H1 (cell line): ENCODE measurements around the gene ACTL8. TPM values are rescaled to one million over a fixed set of nuclear protein-coding genes. Genes with fewer than 3 reads are reported as not detected.

ENCODE experiments used
- CTCF ChIA-PET: fragments of 300-600 bp; sonication (Branson Sonifier 250); formaldehyde crosslinking; loops from one replicate; lab custom pipeline; 2021; ENCODE audit not compliant: partially characterized antibody; lab: Charles Lee
- POLR2A ChIA-PET: fragments of 300-600 bp; sonication (Branson Sonifier 250); formaldehyde crosslinking; loops from one replicate; lab custom pipeline; 2021; ENCODE audit warnings: inconsistent platforms; ENCODE audit not compliant: partially characterized antibody; lab: Charles Lee
- DNase-seq, 2 experiments: peaks; one replicate each; pipeline versions ENCODE4 v3.0.0 to v3.0.0-alpha.2; 2010 to 2022; ENCODE audit warnings: low spot score in 2 of 2, low read depth in 1 of 2, mixed read lengths in 1 of 2
- FAIRE-seq: peaks from 2 replicates; lab custom pipeline; 2011; peaks lifted over from hg19 to GRCh38; lab: Jason Lieb, UNC
- H2AFZ ChIP-seq: 2 replicates; pipeline ENCODE4 v1.8.1; 2012; ENCODE audit warnings: low read length, inconsistent platforms
- H2AK5ac ChIP-seq: 2 replicates; pipeline ENCODE4 v1.6.1; 2013; ENCODE audit warnings: low read depth, low read length
- H2BK120ac ChIP-seq: replicated peaks from 2 replicates; pipeline ENCODE3; 2013; ENCODE audit warnings: low read depth, low read length, inconsistent platforms
- H2BK12ac ChIP-seq: 2 replicates; pipeline ENCODE4 v1.6.1; 2013; ENCODE audit warnings: low read depth, low read length
- H2BK15ac ChIP-seq: 2 replicates; pipeline ENCODE4 v1.6.1; 2013; ENCODE audit warnings: low read length
- H2BK20ac ChIP-seq: 2 replicates; pipeline ENCODE4 v1.6.1; 2013; ENCODE audit warnings: low read length
- H2BK5ac ChIP-seq: 2 replicates; pipeline ENCODE4 v1.6.1; 2013; ENCODE audit warnings: low read depth, low read length
- H3K14ac ChIP-seq: 2 replicates; pipeline ENCODE4 v1.6.1; 2013; ENCODE audit warnings: inconsistent platforms; ENCODE audit not compliant: insufficient read length
- H3K18ac ChIP-seq: 2 replicates; pipeline ENCODE4 v1.6.1; 2013; ENCODE audit warnings: low read length; ENCODE audit errors: extremely low read depth
- H3K23ac ChIP-seq: 2 replicates; pipeline ENCODE4 v1.6.1; 2013; ENCODE audit warnings: inconsistent platforms; ENCODE audit not compliant: insufficient read length
- H3K23me2 ChIP-seq: 2 replicates; pipeline ENCODE4 v1.6.1; 2013; ENCODE audit warnings: low read depth, low read length
- H3K27ac ChIP-seq: 2 replicates; pipeline ENCODE4 v1.6.1; 2011; ENCODE audit warnings: low read depth, low read length, inconsistent platforms
- H3K27me3 ChIP-seq, 4 experiments: replicated peaks in 1 of 4; 1 replicate in 1 of 4; 2 replicates in 3 of 4; pipeline versions ENCODE4 v1.6.1 to v1.8.1; 2011 to 2013; ENCODE audit warnings: low read length in 3 of 4, mild to moderate bottlenecking in 3 of 4, inconsistent platforms in 2 of 4, mixed read lengths in 2 of 4, moderate library complexity in 1 of 4; ENCODE audit not compliant: control insufficient read depth in 3 of 4, insufficient read depth in 3 of 4; ENCODE audit errors: extremely low read depth in 1 of 4
- H3K36me3 ChIP-seq, 4 experiments: 2 replicates each; pipeline versions ENCODE4 v1.6.1 to v1.8.1; 2011 to 2013; ENCODE audit warnings: mild to moderate bottlenecking in 4 of 4, low read length in 3 of 4, moderate library complexity in 2 of 4, control low read depth in 1 of 4, inconsistent platforms in 1 of 4; ENCODE audit not compliant: insufficient read depth in 4 of 4, control insufficient read depth in 2 of 4
- H3K4ac ChIP-seq: replicated peaks from 2 replicates; pipeline ENCODE3; 2013; ENCODE audit warnings: low read length, low read depth, mixed read lengths, inconsistent platforms; ENCODE audit not compliant: insufficient read length
- H3K4me1 ChIP-seq, 4 experiments: replicated peaks in 1 of 4; 1 replicate in 1 of 4; 2 replicates in 3 of 4; pipeline versions ENCODE4 v1.6.1 to v1.8.1; 2011 to 2013; ENCODE audit warnings: low read length in 3 of 4, inconsistent platforms in 2 of 4, mixed read lengths in 1 of 4; ENCODE audit not compliant: insufficient read depth in 4 of 4, control insufficient read depth in 3 of 4
- H3K4me2 ChIP-seq, 2 experiments: 2 replicates each; pipeline versions ENCODE4 v1.6.1 to v1.8.1; 2011 to 2013; ENCODE audit warnings: low read depth in 2 of 2, low read length in 2 of 2, control low read depth in 1 of 2, inconsistent platforms in 1 of 2, mild to moderate bottlenecking in 1 of 2; ENCODE audit not compliant: insufficient read depth in 1 of 2
- H3K4me3 ChIP-seq, 4 experiments: fragments of 200-600, 300-600 bp in 1 of 4; sonication (generic), shearing (Covaris generic), sonication (Bioruptor Twin) in 1 of 4; 2 replicates each; pipeline versions ENCODE4 v1.5.1 to v1.8.1; 2011 to 2016; ENCODE audit warnings: low read length in 4 of 4, low read depth in 3 of 4, control low read depth in 2 of 4, inconsistent platforms in 2 of 4, mild to moderate bottlenecking in 2 of 4, mixed read lengths in 1 of 4, moderate library complexity in 1 of 4; ENCODE audit not compliant: insufficient read depth in 2 of 4; ENCODE audit errors: extremely low read depth in 1 of 4
- H3K56ac ChIP-seq: replicated peaks from 2 replicates; pipeline ENCODE3; 2013; ENCODE audit warnings: low read depth, mild to moderate bottlenecking, mixed read lengths, low read length, inconsistent platforms; ENCODE audit not compliant: insufficient read length
- H3K79me1 ChIP-seq: 2 replicates; pipeline ENCODE4 v1.6.1; 2013; ENCODE audit warnings: low read depth, low read length, control low read depth
- H3K79me2 ChIP-seq, 2 experiments: 2 replicates each; pipeline versions ENCODE4 v1.6.1 to v1.8.1; 2012 to 2013; ENCODE audit warnings: low read length in 2 of 2, mild to moderate bottlenecking in 2 of 2, inconsistent platforms in 1 of 2; ENCODE audit not compliant: insufficient read depth in 2 of 2, control insufficient read depth in 1 of 2
- H3K9ac ChIP-seq, 4 experiments: replicated peaks in 1 of 4; 1 replicate in 1 of 4; 2 replicates in 3 of 4; pipeline versions ENCODE4 v1.6.1 to v1.8.1; 2011 to 2013; ENCODE audit warnings: low read depth in 3 of 4, low read length in 3 of 4, control low read depth in 2 of 4, mild to moderate bottlenecking in 2 of 4, moderate library complexity in 2 of 4, inconsistent platforms in 1 of 4; ENCODE audit errors: extremely low read depth in 1 of 4
- H3K9me3 ChIP-seq, 2 experiments: 2 replicates each; pipeline versions ENCODE4 v1.6.1 to v1.8.1; 2012 to 2013; ENCODE audit warnings: mild to moderate bottlenecking in 2 of 2, moderate library complexity in 2 of 2, control low read depth in 1 of 2, inconsistent platforms in 1 of 2, low read depth in 1 of 2, low read length in 1 of 2, mixed read lengths in 1 of 2; ENCODE audit not compliant: insufficient read depth in 2 of 2
- H4K20me1 ChIP-seq, 2 experiments: replicated peaks in 1 of 2; 2 replicates each; pipeline versions ENCODE3 to v1.8.1; 2011 to 2013; ENCODE audit warnings: inconsistent platforms in 2 of 2, low read length in 2 of 2, mild to moderate bottlenecking in 1 of 2; ENCODE audit not compliant: insufficient read depth in 2 of 2, control insufficient read depth in 1 of 2
- H4K5ac ChIP-seq: 2 replicates; pipeline ENCODE4 v1.6.1; 2013; ENCODE audit warnings: low read length, low read depth, mixed read lengths, inconsistent platforms; ENCODE audit not compliant: insufficient read length
- H4K8ac ChIP-seq: 2 replicates; pipeline ENCODE4 v1.8.0; 2013; ENCODE audit warnings: mild to moderate bottlenecking, moderate library complexity, low read length, inconsistent platforms; ENCODE audit not compliant: insufficient read depth; ENCODE audit errors: extremely low read depth
- H4K91ac ChIP-seq: replicated peaks from 2 replicates; pipeline ENCODE3; 2013; ENCODE audit warnings: low read length, mixed read lengths, inconsistent platforms; ENCODE audit not compliant: insufficient read length
- SAP30 ChIP-seq: fragments of 300-600 bp; sonication (generic); IDR thresholded peaks from 2 replicates; pipeline ENCODE4 v1.7.1; 2012; ENCODE audit warnings: low read length, moderate library complexity, mild to moderate bottlenecking, inconsistent platforms; ENCODE audit not compliant: insufficient read depth, insufficient replicate concordance
- TCF12 ChIP-seq: IDR thresholded peaks from 2 replicates; pipeline ENCODE4 v1.6.1; 2011; ENCODE audit warnings: low read depth, mild to moderate bottlenecking, low read length
- WGBS, 2 experiments: shearing (Covaris generic) in 1 of 2; methylation state at CpG; one replicate each; pipeline versions ENCODE4 v1.1.6 to v1.1.7; 2013 to 2015; ENCODE audit warnings: low lambda C conversion rate in 2 of 2, mixed read lengths in 2 of 2, inconsistent platforms in 1 of 2, low coverage in 1 of 2, missing lambda C conversion rate in 1 of 2; ENCODE audit not compliant: insufficient replicate concordance in 2 of 2, insufficient coverage in 1 of 2, insufficient read length in 1 of 2; ENCODE audit errors: extremely low coverage in 1 of 2, missing lambda C conversion rate in 1 of 2; 5-methylcytosine and 5-hydroxymethylcytosine counted together
- polyA plus RNA-seq, 7 experiments: library from polyadenylated mRNA; depleted of rRNA in 3 of 7; stranded (reverse) in 5 of 7; unstranded in 2 of 7; fragments of >200 nt in 5 of 7; fragments of 200-250 nt in 2 of 7; gene quantifications; 1 replicate in 5 of 7; 2 replicates in 1 of 7; 4 replicates in 1 of 7; pipeline versions ENCODE4 v1.2.1 to v1.2.3, GENCODE V29; 2011 to 2013; ENCODE audit warnings: missing spikeins in 2 of 7, mixed read lengths in 2 of 7
- total RNA-seq: library from RNA; stranded (reverse); fragmentation: NEBNext Ultra II Directional; extraction: Animal tissue kit (Norgen Biotek cat#: 25700); gene quantifications from 2 replicates; pipeline ENCODE4 v1.2.1, GENCODE V29; 2021
- TF ChIP-seq, protein P1 (sequence below): IDR thresholded peaks from 2 replicates; pipeline ENCODE4 v1.6.1; 2011; ENCODE audit warnings: low read depth, mild to moderate bottlenecking, low read length; ENCODE audit not compliant: insufficient read depth

The ACTL8 gene
- total and polyA plus RNA-seq, 2 of the 8 experiments (the other 6 are each of a cell fraction or from before 2014, with no cell fraction given) = 0.33 to 0.47 TPM

DNA sequence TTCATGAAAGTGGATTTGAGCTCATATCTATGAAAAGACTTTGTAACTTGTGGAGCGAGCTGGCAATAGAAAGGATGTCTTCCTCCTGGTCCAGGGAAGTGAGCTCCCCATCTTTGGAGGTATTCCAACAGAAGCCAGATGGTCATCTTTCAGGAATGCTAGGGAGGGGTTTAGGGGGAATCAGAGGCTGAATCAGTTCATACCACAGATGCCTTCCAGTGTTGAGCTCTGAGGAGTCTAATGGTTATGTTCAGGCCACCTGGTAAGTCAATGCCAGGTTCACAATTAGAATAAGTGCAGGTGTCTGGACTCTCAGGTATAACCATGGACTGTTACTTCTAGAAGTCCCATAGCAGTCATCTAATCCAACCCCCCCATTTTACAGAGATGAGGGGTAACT, 119.1 kb downstream of the ACTL8 start:
- H3K36me3 ChIP-seq = no peaks in the 10 kb centered on the region
- H3K79me2 ChIP-seq = no peaks in the 10 kb centered on the region
- H4K8ac ChIP-seq = no peak overlapping the region
- no peaks in the 10 kb centered on the region for H4K20me1 ChIP-seq
- no peak overlapping the region for H2BK12ac ChIP-seq
- H2BK120ac ChIP-seq = no peak overlapping the region
- H3K4me3 ChIP-seq = no peak overlapping the region
- CTCF ChIA-PET = interaction anchor here (0.7 to 2.2 kb wide), 9 partner anchors 11 to 607 kb away, joined by 3 to 5 read pairs (median 3); partner anchors contain the start of gene KLHDC7A
- no peak overlapping the region for H3K27ac ChIP-seq
- H2AK5ac ChIP-seq = no peak overlapping the region
- H3K56ac ChIP-seq = no peak overlapping the region
- no peak overlapping the region for H3K18ac ChIP-seq
- no peak for DNase-seq
- no peak overlapping the region; a peak in 2 of 4 replicates for H3K4me2 ChIP-seq
- no peak overlapping the region for H2AFZ ChIP-seq
- H2BK15ac ChIP-seq = no peak overlapping the region
- H3K9me3 ChIP-seq = no peaks in the 10 kb centered on the region
- no peaks in the 10 kb centered on the region for H3K79me1 ChIP-seq
- H3K23ac ChIP-seq = no peak overlapping the region
- 83% methylated on average over 1 of the region's 1 CpG; no CpG with 5 or more reads in 1 of the 2 experiments for WGBS, 2 experiments
- no peak overlapping the region for H2BK5ac ChIP-seq
- no peak overlapping the region for H3K4ac ChIP-seq
- H3K14ac ChIP-seq = no peak overlapping the region
- no peak overlapping the region for H4K5ac ChIP-seq
- H3K23me2 ChIP-seq = no peaks in the 10 kb centered on the region
- no peak overlapping the region for H2BK20ac ChIP-seq
- no peaks in the 10 kb centered on the region; a peak in 1 of 7 replicates for H3K27me3 ChIP-seq
- no peak overlapping the region for H4K91ac ChIP-seq
- FAIRE-seq = no peak
- H3K4me1 ChIP-seq = no peaks in the 10 kb centered on the region; a peak in 3 of 7 replicates
- no peak overlapping the region for H3K9ac ChIP-seq
- TF ChIP-seq SAP30 = no peak
- TF ChIP-seq TCF12 = no peak
- TF ChIP-seq, protein P1, sequence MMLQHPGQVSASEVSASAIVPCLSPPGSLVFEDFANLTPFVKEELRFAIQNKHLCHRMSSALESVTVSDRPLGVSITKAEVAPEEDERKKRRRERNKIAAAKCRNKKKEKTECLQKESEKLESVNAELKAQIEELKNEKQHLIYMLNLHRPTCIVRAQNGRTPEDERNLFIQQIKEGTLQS = no peak
- TF ChIP-seq, all 59 proteins: peak for 0
- POLR2A ChIA-PET = no interaction called here
